SIG-M5 treated with dmso at 0.1 percent for 504 hours (cell line): ENCODE data around the gene ANKRD55.
A peak's percentile ranks its signal among the peaks of the same experiment; 100 is the strongest.

Experiments used
- DNase-seq: peaks from one replicate; lab custom pipeline; 2025; ENCODE audit not compliant: unreplicated experiment; lab: John Stamatoyannopoulos, UW

The ANKRD55 gene

GRCh38 chr5:56054666-56055065 is 178.5 kb downstream of the ANKRD55 start:
- no peak for DNase-seq

- DNase-seq, result no peak
These were observed 179.8 kb downstream of the ANKRD55 start for GRCh38 chr5:56053363-56053762.

GRCh38 chr5:56052735-56053134 is 180.4 kb downstream of the ANKRD55 start:
- no peak for DNase-seq

GRCh38 chr5:56050551-56051255 is 182.4 kb downstream of the ANKRD55 start:
- peak; percentile 61 for DNase-seq
